Sigmoid colon (tissue), 7 donors: ENCODE results near the gene TOM1L2. TPM values are rescaled to one million over a fixed set of nuclear protein-coding genes. Genes with fewer than 3 reads are reported as not detected.

Source experiments
- DNase-seq: peaks from one replicate; pipeline ENCODE4 v3.0.0-alpha.2; 2019
- H3K27ac ChIP-seq, 4 donors: fragments of 200-600 bp; sonication (generic); one replicate each; pipeline ENCODE4 v1.5.1; 2016 to 2019; ENCODE audit warnings: mild to moderate bottlenecking in 1 of 4
- H3K27me3 ChIP-seq, 3 donors: fragments of 200-600 bp; sonication (generic); one replicate each; pipeline ENCODE4 v1.5.1; 2019; ENCODE audit warnings: mild to moderate bottlenecking in 1 of 3
- H3K36me3 ChIP-seq, 4 donors: fragments of 200-600 bp; sonication (generic); one replicate each; pipeline ENCODE4 v1.5.1; 2016 to 2019
- H3K4me1 ChIP-seq, 4 donors: fragments of 200-600 bp; sonication (generic); one replicate each; pipeline ENCODE4 v1.5.1; 2017 to 2019
- H3K4me3 ChIP-seq, 4 donors: fragments of 200-600 bp; sonication (generic); one replicate each; pipeline ENCODE4 v1.5.1; 2017 to 2019; ENCODE audit warnings: mild to moderate bottlenecking in 2 of 4, moderate library complexity in 1 of 4
- H3K9me3 ChIP-seq, 4 donors: fragments of 200-600 bp in 3 of 4; sonication (generic) in 3 of 4; one replicate each; pipeline versions ENCODE4 v1.5.1 to v1.6.1; 2013 to 2019
- CTCF ChIP-seq, 4 experiments: fragments of 450-650 bp in 3 of 4; fragments of 200-600 bp in 1 of 4; IDR thresholded peaks; one replicate each; pipeline ENCODE4 v1.5.1; 2016 to 2019; ENCODE audit warnings: antibody characterized with exemption in 4 of 4, mild to moderate bottlenecking in 3 of 4, moderate library complexity in 2 of 4
- EP300 ChIP-seq, 4 donors: sonication (generic); formaldehyde crosslinking; IDR thresholded peaks; one replicate each; pipeline ENCODE4 v1.6.1; 2017; ENCODE audit warnings: antibody characterized with exemption in 4 of 4
- POLR2A ChIP-seq, 2 donors: fragments of 450-650 bp; IDR thresholded peaks; one replicate each; pipeline ENCODE4 v1.6.1; 2016; ENCODE audit warnings: antibody characterized with exemption in 2 of 2, mild to moderate bottlenecking in 2 of 2, moderate library complexity in 2 of 2
- POLR2AphosphoS5 ChIP-seq, 4 donors: sonication (generic); formaldehyde crosslinking; IDR thresholded peaks; one replicate each; pipeline ENCODE4 v1.6.1; 2017; ENCODE audit warnings: antibody characterized with exemption in 4 of 4
- WGBS, 2 donors: extraction: QIAGEN DNeasy Blood & Tissue Kit; methylation state at CpG; one replicate each; pipeline ENCODE4 v1.1.7; 2013; 5-methylcytosine and 5-hydroxymethylcytosine counted together
- intact Hi-C: fragments of 100-400 bp; cut with DNase I; formaldehyde crosslinking; loops from one replicate; pipeline ENCODE4 v1.15.1; 2023
- polyA plus RNA-seq, 3 donors: library from polyadenylated mRNA; stranded (reverse); fragments of 200-250 nt; gene quantifications; one replicate each; pipeline ENCODE4 v1.2.3, GENCODE V29; 2013
- total RNA-seq, 4 donors: library from RNA; depleted of rRNA; stranded (reverse); fragments of >200 nt; gene quantifications; one replicate each; pipeline ENCODE4 v1.1.0, GENCODE V29; 2016
- donor health status: healthy with polysubstance abuse.
- donor health status: Bipolar disorder and iron deficiency.
- donor health status: healthy.

The TOM1L2 gene
- total and polyA plus RNA-seq, 7 donors: 13.8 to 215 (median 43.3) TPM

GRCh38 chr17:17855976-17856375 lies 116.2 kb downstream of the TOM1L2 start:
- Histone ChIP-seq H3K4me1 (peaks cover 0 to 25% (median 13%) of the 10 kb centered on the region in 4 donors), H3K27ac (no peak overlapping the region), H3K9me3 (no peaks in the 10 kb centered on the region), H3K27me3 (no peaks in the 10 kb centered on the region), H3K4me3 (no peak overlapping the region), H3K36me3 (peaks cover 0 to 10% (median 0%) of the 10 kb centered on the region in 4 donors)
- no peak for DNase-seq
- intact Hi-C loops: no loop called here
- 85 to 93% methylated on average over 3 of the region's 3 CpGs for WGBS, 2 donors
- no peak for TF ChIP-seq EP300 (IDR thresholded peaks at IDR 0.05)
- TF ChIP-seq POLR2AphosphoS5 (IDR thresholded peaks at IDR 0.05): no peak
- TF ChIP-seq POLR2A (IDR thresholded peaks at IDR 0.05): no peak
- no peak for TF ChIP-seq CTCF (IDR thresholded peaks at IDR 0.05)

GRCh38 chr17:17853811-17854447 lies 118.3 kb downstream of the TOM1L2 start:
- no peak for TF ChIP-seq POLR2A (IDR thresholded peaks at IDR 0.05)
- Histone ChIP-seq H3K27me3 (no peaks in the 10 kb centered on the region), H3K4me3 (no peak overlapping the region), H3K9me3 (no peaks in the 10 kb centered on the region), H3K27ac (no peak overlapping the region), H3K4me1 (peaks cover 0 to 35% (median 26%) of the 10 kb centered on the region in 4 donors), H3K36me3 (peaks cover 0 to 10% (median 0%) of the 10 kb centered on the region in 4 donors)
- intact Hi-C loops: no loop called here
- DNase-seq: no peak
- 79 to 87% methylated on average over 8 of the region's 8 CpGs for WGBS, 2 donors

- Histone ChIP-seq H3K27me3 (no peaks in the 10 kb centered on the region), H3K4me3 (no peak overlapping the region), H3K9me3 (no peaks in the 10 kb centered on the region), H3K27ac (no peak overlapping the region), H3K36me3 (peaks cover 0 to 10% (median 0%) of the 10 kb centered on the region in 4 donors), H3K4me1 (peaks cover 0 to 45% (median 32%) of the 10 kb centered on the region in 4 donors)
- no peak for DNase-seq
- WGBS, 2 donors: 95% methylated on average over 3 of the region's 3 CpGs
- no peak for TF ChIP-seq EP300 (IDR thresholded peaks at IDR 0.05)
- TF ChIP-seq POLR2A (IDR thresholded peaks at IDR 0.05): no peak
- TF ChIP-seq POLR2AphosphoS5 (IDR thresholded peaks at IDR 0.05): no peak
- TF ChIP-seq CTCF (IDR thresholded peaks at IDR 0.05): no peak
- intact Hi-C loops: no loop called here
These were observed 119.3 kb downstream of the TOM1L2 start for GRCh38 chr17:17852930-17853329.

DNA sequence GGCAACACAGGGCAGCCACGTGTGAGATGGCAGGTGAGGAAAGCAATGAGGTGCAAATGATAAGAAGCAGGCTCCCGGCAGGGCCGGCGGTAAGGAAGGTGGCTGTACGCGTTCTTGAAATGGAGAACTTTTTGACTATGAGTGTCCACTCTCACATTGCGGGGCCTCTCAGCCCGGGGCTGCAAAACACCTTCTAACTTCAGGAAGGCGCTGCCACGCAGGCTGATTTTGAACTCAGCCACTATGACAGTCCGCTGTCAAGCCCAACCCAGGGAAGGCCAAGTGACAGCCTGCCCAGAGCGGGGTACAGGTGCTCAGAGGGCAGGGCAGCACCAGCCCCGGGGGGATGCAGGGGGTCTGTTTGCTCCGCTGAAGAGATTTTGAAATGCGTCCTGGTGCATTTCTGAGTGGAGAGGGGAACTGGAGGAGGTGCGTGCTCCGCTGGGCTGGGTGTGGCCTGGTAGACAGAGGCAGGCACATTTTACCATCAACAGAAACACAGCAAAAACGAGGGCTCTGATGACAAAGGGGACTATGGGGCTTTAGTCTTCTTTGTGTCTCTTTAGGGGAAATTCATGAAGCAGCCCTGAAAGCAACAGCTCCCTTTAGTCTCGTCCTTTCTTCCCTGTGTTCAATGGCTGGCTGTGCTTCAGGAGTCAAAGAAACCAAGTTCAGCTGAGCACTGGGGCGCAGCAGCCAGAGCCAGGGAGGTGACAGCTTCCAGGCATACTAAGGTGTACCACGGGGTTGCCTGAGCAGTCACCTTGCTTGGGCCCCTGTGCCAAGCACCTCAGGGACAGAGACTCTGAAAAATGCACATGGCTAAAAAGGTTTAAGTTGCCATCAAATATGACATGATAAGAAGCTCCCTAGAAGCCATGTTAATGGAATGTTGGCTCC lies 120.8 kb downstream of the TOM1L2 start:
- intact Hi-C loops: no loop called here
- no peaks in the 10 kb centered on the region for H3K9me3 ChIP-seq
- no peak for DNase-seq
- no peak overlapping the region for H3K4me3 ChIP-seq
- TF ChIP-seq CTCF (IDR thresholded peaks at IDR 0.05) (no peak), POLR2AphosphoS5 (IDR thresholded peaks at IDR 0.05) (no peak), POLR2A (IDR thresholded peaks at IDR 0.05) (no peak)
- no peak overlapping the region for H3K27ac ChIP-seq
- H3K27me3 ChIP-seq: no peaks in the 10 kb centered on the region
- peaks cover 0 to 45% (median 32%) of the 10 kb centered on the region in 4 donors for H3K4me1 ChIP-seq
- peaks cover 0 to 23% (median 10%) of the 10 kb centered on the region in 4 donors for H3K36me3 ChIP-seq
- 82 to 90% methylated on average over 21 of the region's 21 CpGs for WGBS, 2 donors

GRCh38 chr17:17849845-17850373 lies 122.3 kb downstream of the TOM1L2 start:
- DNase-seq: no peak
- H3K27ac ChIP-seq: peak overlapping the region; percentile 61 to 80 (median 74)
- intact Hi-C loops: no loop called here
- 64 to 82% methylated on average over 2 of the region's 2 CpGs for WGBS, 2 donors
- H3K27me3 ChIP-seq: no peaks in the 10 kb centered on the region
- peaks cover 0 to 32% (median 26%) of the 10 kb centered on the region in 4 donors for H3K4me1 ChIP-seq
- no peaks in the 10 kb centered on the region for H3K9me3 ChIP-seq
- peaks cover 0 to 27% (median 11%) of the 10 kb centered on the region in 4 donors for H3K36me3 ChIP-seq
- TF ChIP-seq EP300 (IDR thresholded peaks at IDR 0.05) (no peak), POLR2AphosphoS5 (IDR thresholded peaks at IDR 0.05) (peak in 1 of 4 donors; percentile 63), CTCF (IDR thresholded peaks at IDR 0.05) (peak in 2 of 4 experiments; percentile 15 to 20), POLR2A (IDR thresholded peaks at IDR 0.05) (no peak)
- H3K4me3 ChIP-seq: no peak overlapping the region
